ENCODE measurements around the gene S100A10. TPM values are rescaled to one million over a fixed set of nuclear protein-coding genes. Genes with fewer than 3 reads are reported as not detected.
A peak's percentile ranks its signal among the peaks of the same experiment; 100 is the strongest.

Gene S100A10
- total and polyA plus RNA-seq, 10 donors = 45.6 to 167 (median 79.0) TPM

DNA sequence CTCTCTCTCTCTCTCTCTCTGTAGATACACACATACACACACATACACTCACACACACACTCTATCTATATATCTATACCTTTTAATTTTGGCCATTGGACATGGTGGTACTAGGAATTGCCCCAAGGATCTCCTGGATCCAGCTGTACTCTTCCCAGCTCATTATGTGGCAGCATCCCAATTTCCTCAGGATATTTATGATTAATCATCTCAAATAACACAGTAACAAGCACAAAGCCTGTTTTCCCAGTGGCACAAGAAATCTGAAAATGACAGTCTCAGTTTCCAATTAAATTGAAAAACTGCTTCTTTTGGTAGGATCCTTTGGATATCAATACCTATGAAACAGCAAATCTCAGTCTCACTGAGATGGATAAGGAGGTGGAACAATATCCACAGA lies 27.6 kb downstream of the S100A10 start:
- Histone ChIP-seq H3K27ac (no peak overlapping the region), H3K4me1 (peaks cover 3 to 35% (median 23%) of the 10 kb centered on the region in 6 donors), H3K27me3 (replicated peaks in 1 of 7) (no peaks in the 10 kb centered on the region), H3K4me3 (no peak overlapping the region), H3K9me3 (no peaks in the 10 kb centered on the region), H3K36me3 (no peaks in the 10 kb centered on the region)
- TF ChIP-seq POLR2AphosphoS5 (IDR thresholded peaks at IDR 0.05) (no peak), POLR2A (IDR thresholded peaks at IDR 0.05) (no peak)
- TF ChIP-seq, protein P1, sequence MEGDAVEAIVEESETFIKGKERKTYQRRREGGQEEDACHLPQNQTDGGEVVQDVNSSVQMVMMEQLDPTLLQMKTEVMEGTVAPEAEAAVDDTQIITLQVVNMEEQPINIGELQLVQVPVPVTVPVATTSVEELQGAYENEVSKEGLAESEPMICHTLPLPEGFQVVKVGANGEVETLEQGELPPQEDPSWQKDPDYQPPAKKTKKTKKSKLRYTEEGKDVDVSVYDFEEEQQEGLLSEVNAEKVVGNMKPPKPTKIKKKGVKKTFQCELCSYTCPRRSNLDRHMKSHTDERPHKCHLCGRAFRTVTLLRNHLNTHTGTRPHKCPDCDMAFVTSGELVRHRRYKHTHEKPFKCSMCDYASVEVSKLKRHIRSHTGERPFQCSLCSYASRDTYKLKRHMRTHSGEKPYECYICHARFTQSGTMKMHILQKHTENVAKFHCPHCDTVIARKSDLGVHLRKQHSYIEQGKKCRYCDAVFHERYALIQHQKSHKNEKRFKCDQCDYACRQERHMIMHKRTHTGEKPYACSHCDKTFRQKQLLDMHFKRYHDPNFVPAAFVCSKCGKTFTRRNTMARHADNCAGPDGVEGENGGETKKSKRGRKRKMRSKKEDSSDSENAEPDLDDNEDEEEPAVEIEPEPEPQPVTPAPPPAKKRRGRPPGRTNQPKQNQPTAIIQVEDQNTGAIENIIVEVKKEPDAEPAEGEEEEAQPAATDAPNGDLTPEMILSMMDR (IDR thresholded peaks at IDR 0.05 in 8 of 11, conservative IDR thresholded peaks at IDR 0.05 in 3 of 11) = no peak
- intact Hi-C loops (cut with DNase I; ENCODE audit: low total_unique reads) = no loop called here
- no peak for DNase-seq

- Histone ChIP-seq H3K4me1 (peaks cover under 1 to 31% (median 18%) of the 10 kb centered on the region in 6 donors), H3K27ac (no peak overlapping the region)
Observed at GRCh38 chr1:151964510-151964909, 29.1 kb downstream of the S100A10 start.

DNA sequence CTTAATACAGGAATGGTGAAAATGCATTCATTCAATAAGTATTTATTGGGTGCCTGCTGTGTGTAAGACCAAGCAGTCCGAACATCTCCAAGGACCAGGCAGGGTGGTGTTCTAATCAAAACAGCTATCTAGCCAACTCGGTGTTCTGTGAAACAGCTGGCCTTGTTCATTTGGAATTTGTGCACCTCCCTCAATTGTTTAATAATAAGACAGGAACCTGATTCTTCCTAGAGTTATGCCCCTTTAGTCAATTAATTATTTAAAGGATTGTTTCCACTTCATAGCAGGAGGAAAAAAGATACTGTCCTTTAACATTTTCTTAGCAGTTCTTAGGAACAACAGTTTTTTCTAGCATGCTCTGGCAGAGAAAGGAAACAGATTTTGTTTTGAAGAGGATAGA lies 30.4 kb downstream of the S100A10 start:
- no peak overlapping the region for H3K4me3 ChIP-seq
- H3K9me3 ChIP-seq = no peaks in the 10 kb centered on the region
- 65 to 78% (median 73%) methylated on average over 2 of the region's 2 CpGs for WGBS, 5 donors
- intact Hi-C loops (cut with DNase I; ENCODE audit: low total_unique reads) = no loop called here
- H3K27ac ChIP-seq = peak overlapping the region in 2 of 8 donors; percentile 0 to 9
- peaks cover 0 to 19% (median 7%) of the 10 kb centered on the region in 6 donors for H3K4me1 ChIP-seq
- TF ChIP-seq POLR2A (IDR thresholded peaks at IDR 0.05) (no peak), POLR2AphosphoS5 (IDR thresholded peaks at IDR 0.05) (no peak)
- TF ChIP-seq, protein P1 (IDR thresholded peaks at IDR 0.05 in 8 of 11, conservative IDR thresholded peaks at IDR 0.05 in 3 of 11) = no peak
- H3K27me3 ChIP-seq (replicated peaks in 1 of 7) = no peaks in the 10 kb centered on the region
- H3K36me3 ChIP-seq = no peaks in the 10 kb centered on the region
- no peak for DNase-seq

More at GRCh38 chr1:151964510-151964909, 29.1 kb downstream of the S100A10 start:
- DNase-seq = no peak
- H3K4me3 ChIP-seq = no peak overlapping the region
- intact Hi-C loops (cut with DNase I; ENCODE audit: low total_unique reads) = no loop called here
- TF ChIP-seq POLR2AphosphoS5 (IDR thresholded peaks at IDR 0.05) (no peak), POLR2A (IDR thresholded peaks at IDR 0.05) (no peak)
- 74 to 93% (median 86%) methylated on average over 2 of the region's 2 CpGs for WGBS, 5 donors
- H3K27me3 ChIP-seq (replicated peaks in 1 of 7) = no peaks in the 10 kb centered on the region
- no peaks in the 10 kb centered on the region for H3K36me3 ChIP-seq
- no peaks in the 10 kb centered on the region for H3K9me3 ChIP-seq

GRCh38 chr1:151961833-151962232 lies 31.8 kb downstream of the S100A10 start:
- no peak for TF ChIP-seq POLR2AphosphoS5 (IDR thresholded peaks at IDR 0.05)
- no peak for TF ChIP-seq POLR2A (IDR thresholded peaks at IDR 0.05)
- TF ChIP-seq, protein P1 (IDR thresholded peaks at IDR 0.05 in 8 of 11, conservative IDR thresholded peaks at IDR 0.05 in 3 of 11) = no peak
- Histone ChIP-seq H3K27ac (no peak overlapping the region), H3K4me3 (no peak overlapping the region), H3K36me3 (no peaks in the 10 kb centered on the region), H3K27me3 (replicated peaks in 1 of 7) (no peaks in the 10 kb centered on the region), H3K9me3 (no peaks in the 10 kb centered on the region), H3K4me1 (peaks cover 0 to 10% (median 0%) of the 10 kb centered on the region in 6 donors)
- intact Hi-C loops (cut with DNase I; ENCODE audit: low total_unique reads) = no loop called here
- 81 to 88% (median 83%) methylated on average over 4 of the region's 4 CpGs for WGBS, 5 donors
- DNase-seq = no peak
